Testis (tissue), 3 donors: ENCODE results near the gene C20orf96. TPM values are rescaled to one million over a fixed set of nuclear protein-coding genes. Genes with fewer than 3 reads are reported as not detected.
"Not testable (repeated sequence)": the region's sequence is repeated elsewhere in the genome, so short reads cannot be mapped to it uniquely, and the experiment has no call there.

Experiments used
- DNase-seq: peaks from one replicate; pipeline ENCODE4 v3.0.0-alpha.2; 2019
- H3K27ac ChIP-seq, 2 donors: fragments of 200-600 bp; sonication (generic); one replicate each; pipeline ENCODE4 v1.5.1; 2019
- H3K27me3 ChIP-seq: fragments of 200-600 bp; sonication (generic); one replicate; pipeline ENCODE4 v1.5.1; 2019
- H3K36me3 ChIP-seq: fragments of 200-600 bp; sonication (generic); one replicate; pipeline ENCODE4 v1.5.1; 2017; ENCODE audit warnings: low read depth; ENCODE audit errors: missing control alignments
- H3K4me1 ChIP-seq: fragments of 200-600 bp; sonication (generic); one replicate; pipeline ENCODE4 v1.5.1; 2019
- H3K4me3 ChIP-seq, 2 donors: fragments of 200-600 bp; sonication (generic); one replicate each; pipeline ENCODE4 v1.5.1; 2017 to 2019
- H3K9me3 ChIP-seq: fragments of 200-600 bp; sonication (generic); one replicate; pipeline ENCODE4 v1.5.1; 2017
- CTCF ChIP-seq, 3 experiments: fragments of 450-650 bp in 2 of 3; fragments of 200-600 bp in 1 of 3; sonication (generic) in 1 of 3; IDR thresholded peaks; one replicate each; pipeline ENCODE4 v1.5.1; 2016 to 2019; ENCODE audit warnings: antibody characterized with exemption in 3 of 3, mild to moderate bottlenecking in 2 of 3, moderate library complexity in 1 of 3
- POLR2A ChIP-seq: fragments of 450-650 bp; IDR thresholded peaks from one replicate; pipeline ENCODE4 v1.6.1; 2017; ENCODE audit warnings: antibody characterized with exemption, mild to moderate bottlenecking, moderate library complexity
- WGBS, 2 donors: methylation state at CpG; one replicate each; pipeline ENCODE4 v1.1.5; 2018; 5-methylcytosine and 5-hydroxymethylcytosine counted together
- intact Hi-C: fragments of 100-400 bp; cut with DNase I; formaldehyde crosslinking; loops from one replicate; pipeline ENCODE4 v1.15.1; 2023; ENCODE audit warnings: low total_unique reads
- polyA plus RNA-seq: library from polyadenylated mRNA; stranded (reverse); fragments of 350-450 nt; fragmentation: Illumina TruSeq; extraction: RNeasy Lipid Tissue Mini Kit (QIAGEN cat#74804); gene quantifications from one replicate; pipeline ENCODE4 v1.2.3, GENCODE V29; 2014; ENCODE audit warnings: low read depth, low replicate concordance; ENCODE audit not compliant: insufficient read depth
- total RNA-seq, 2 donors: library from RNA; depleted of rRNA; stranded (reverse); fragments of >200 nt; gene quantifications; one replicate each; pipeline ENCODE4 v1.2.3, GENCODE V29; 2016

C20orf96 gene
- total and polyA plus RNA-seq, 3 donors from 2014 or later = 16.7 to 46.3 (median 32.0) TPM

GRCh38 chr20:258963-259362 is 31.6 kb downstream of the C20orf96 start:
- Histone ChIP-seq H3K9me3 (no peaks in the 10 kb centered on the region), H3K36me3 (no peaks in the 10 kb centered on the region), H3K4me3 (no peak overlapping the region), H3K27me3 (no peaks in the 10 kb centered on the region), H3K27ac (no peak overlapping the region), H3K4me1 (no peaks in the 10 kb centered on the region)
- no peak for DNase-seq
- intact Hi-C loops = no loop called here
- TF ChIP-seq POLR2A (no peak), CTCF (IDR thresholded peaks at IDR 0.05) (no peak)
- WGBS, 2 donors = 53 to 61% methylated on average over 8 of the region's 8 CpGs

DNA sequence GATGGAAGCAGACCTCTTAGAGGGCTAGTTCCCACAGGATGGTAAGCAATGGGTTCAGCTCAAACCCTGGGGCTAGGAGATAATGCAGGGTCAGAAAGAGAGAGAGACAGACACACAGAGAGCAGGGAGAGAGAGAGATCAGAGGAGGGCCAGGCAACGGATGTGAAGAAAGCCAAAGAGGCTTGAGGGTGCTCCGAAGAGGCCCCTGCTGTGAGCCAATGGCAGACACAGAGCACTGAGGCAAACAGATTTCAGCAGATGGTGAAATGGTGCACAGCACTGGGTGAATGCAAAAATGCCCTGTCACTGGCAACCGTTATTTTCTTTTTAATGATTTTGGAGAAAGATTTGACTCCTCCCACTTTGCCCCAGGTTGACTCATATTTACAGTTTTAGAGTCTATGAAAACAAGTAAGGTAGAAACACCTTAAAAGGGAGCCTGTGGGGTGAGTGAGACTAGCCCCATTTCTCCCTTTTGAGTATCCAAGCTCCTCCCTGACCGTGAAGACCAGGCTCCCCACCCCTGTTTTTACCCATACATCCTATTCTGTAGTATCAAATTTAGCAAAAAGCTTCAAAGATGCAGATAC is 32.2 kb downstream of the C20orf96 start:
- TF ChIP-seq CTCF (IDR thresholded peaks at IDR 0.05) = no peak
- TF ChIP-seq POLR2A = no peak
- no peak for DNase-seq
- 66 to 71% methylated on average over 4 of the region's 4 CpGs for WGBS, 2 donors
- intact Hi-C loops = no loop called here
- no peaks in the 10 kb centered on the region for H3K36me3 ChIP-seq
- H3K27ac ChIP-seq = no peak overlapping the region
- no peaks in the 10 kb centered on the region for H3K4me1 ChIP-seq
- H3K9me3 ChIP-seq = no peaks in the 10 kb centered on the region
- no peaks in the 10 kb centered on the region for H3K27me3 ChIP-seq
- H3K4me3 ChIP-seq = no peak overlapping the region

- Histone ChIP-seq H3K9me3 (no peaks in the 10 kb centered on the region), H3K4me3 (no peak within 1 kb of the TSS), H3K27ac (no peak within 1 kb of the TSS), H3K4me1 (no peaks in the 10 kb centered on the region), H3K36me3 (no peaks in the 10 kb centered on the region), H3K27me3 (no peaks in the 10 kb centered on the region)
- intact Hi-C loops = no loop called here
- peak; percentile 42 for DNase-seq
- TF ChIP-seq POLR2A = no peak
- WGBS, 2 donors = 63 to 66% methylated on average over 7 of the region's 7 CpGs
Measured at GRCh38 chr20:257419-257818, 33.1 kb downstream of the C20orf96 start, which contains the start of gene DEFB132. TSS of gene DEFB132 (plus strand) at chr20:257724. CDS start at chr20:257779, 55 bp downstream.

- H3K9me3 ChIP-seq, H3K4me1 ChIP-seq, intact Hi-C loops, DNase-seq, H3K36me3 ChIP-seq, H3K4me3 ChIP-seq, H3K27me3 ChIP-seq, H3K27ac ChIP-seq: not testable (repeated sequence)
- 69 to 71% methylated on average over 6 of the region's 6 CpGs for WGBS, 2 donors
Measured at GRCh38 chr20:253447-253846, 37.1 kb downstream of the C20orf96 start.

- DNase-seq = no peak
- intact Hi-C loops = no loop called here
- 91% methylated on average over 2 of the region's 2 CpGs for WGBS, 2 donors
- no peaks in the 10 kb centered on the region for H3K27me3 ChIP-seq
- no peaks in the 10 kb centered on the region for H3K4me1 ChIP-seq
- H3K4me3 ChIP-seq = no peak overlapping the region
- no peaks in the 10 kb centered on the region for H3K36me3 ChIP-seq
- H3K27ac ChIP-seq = no peak overlapping the region
- no peaks in the 10 kb centered on the region for H3K9me3 ChIP-seq
- TF ChIP-seq CTCF (IDR thresholded peaks at IDR 0.05) = no peak
- TF ChIP-seq POLR2A = no peak
Measured at GRCh38 chr20:252801-253200, 37.7 kb downstream of the C20orf96 start.

GRCh38 chr20:251354-251753 is 39.2 kb downstream of the C20orf96 start:
- Histone ChIP-seq H3K36me3 (no peaks in the 10 kb centered on the region), H3K27me3 (no peaks in the 10 kb centered on the region), H3K4me3 (no peak overlapping the region), H3K27ac (no peak overlapping the region), H3K9me3 (no peaks in the 10 kb centered on the region), H3K4me1 (no peaks in the 10 kb centered on the region)
- TF ChIP-seq CTCF (IDR thresholded peaks at IDR 0.05) = no peak
- no peak for TF ChIP-seq POLR2A
- intact Hi-C loops = no loop called here
- no peak for DNase-seq
- 50 to 59% methylated on average over 2 of the region's 2 CpGs for WGBS, 2 donors
